Sciatic nerve (tissue), 2 donors: ENCODE measurements around the gene ATP9A. TPM values are rescaled to one million over a fixed set of nuclear protein-coding genes. Genes with fewer than 3 reads are reported as not detected.
A peak's percentile ranks its signal among the peaks of the same experiment; 100 is the strongest.
"Not testable (repeated sequence)": the region's sequence is repeated elsewhere in the genome, so short reads cannot be mapped to it uniquely, and the experiment has no call there.

ENCODE experiments used
- ATAC-seq: fragments of 200-7000 bp; cut with Tn5 transposase; one replicate; pipeline ENCODE4 v1.9.1; 2020; ENCODE audit warnings: mild to moderate bottlenecking, moderate library complexity
- DNase-seq: peaks from one replicate; pipeline ENCODE4 v3.0.0-alpha.2; 2020; ENCODE audit warnings: low spot score
- intact Hi-C: fragments of 100-400 bp; cut with DNase I; formaldehyde crosslinking; loops from one replicate; pipeline ENCODE4 v1.14.2; 2022
- total RNA-seq: library from RNA; stranded (reverse); fragmentation: NEBNext Ultra II Directional; extraction: Animal tissue kit (Norgen Biotek cat#: 25700); gene quantifications from one replicate; pipeline ENCODE4 v1.2.1, GENCODE V29; 2021
- donor health status: DM: no; HTN: no; CAD: no.
- donor health status: DM: no; HTN: no; CAD: no.

ATP9A gene
- total RNA-seq, 1 donor from 2014 or later: 42.8 TPM

GRCh38 chr20:51679254-51679921 is 88.8 kb downstream of the ATP9A start:
- ATAC-seq (peak; percentile 62), DNase-seq (no peak)
- intact Hi-C loops: no loop called here

GRCh38 chr20:51678026-51678697 is 90.0 kb downstream of the ATP9A start:
- DNase-seq: no peak
- ATAC-seq: peak; percentile 77
- intact Hi-C loops: no loop called here

DNA sequence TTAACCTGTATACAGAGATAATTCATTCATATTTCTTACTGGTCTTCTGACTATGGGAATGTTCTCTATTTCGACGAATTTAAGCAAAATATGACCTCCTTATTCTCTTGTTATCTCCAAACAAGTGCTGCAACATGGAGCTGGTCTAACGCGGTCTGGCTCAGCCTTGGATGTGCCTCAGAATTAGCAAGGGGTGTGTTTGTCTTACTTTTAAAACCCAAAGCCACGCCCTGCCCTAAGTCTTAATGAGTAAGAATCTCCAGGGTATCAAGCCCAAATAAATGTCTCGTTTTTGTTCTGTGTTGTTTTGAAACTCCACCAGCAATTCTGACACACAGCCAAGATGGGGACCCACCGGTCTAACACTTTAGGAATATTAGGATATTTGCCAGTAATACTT is 99.2 kb downstream of the ATP9A start:
- intact Hi-C loops: no loop called here
- ATAC-seq (peak; percentile 57), DNase-seq (no peak)

DNA sequence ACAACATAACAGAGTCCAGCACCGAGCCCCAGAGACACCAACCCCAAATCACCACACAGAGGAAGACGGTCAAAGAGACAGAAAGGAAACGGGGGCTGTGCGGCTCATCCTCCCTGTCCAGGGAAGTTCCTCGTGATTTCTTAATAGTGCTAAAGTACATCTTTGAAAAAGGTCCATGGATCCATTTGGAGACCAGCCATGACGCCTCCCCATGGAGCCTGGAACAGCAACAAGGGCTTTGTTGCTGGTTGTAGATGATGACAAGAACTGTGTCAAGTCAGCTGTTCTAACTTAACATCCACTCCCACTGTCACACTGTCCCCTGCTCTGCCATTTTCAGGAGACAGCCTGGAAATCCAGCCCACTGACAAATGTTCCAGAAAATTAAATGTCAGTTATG is 99.7 kb downstream of the ATP9A start:
- intact Hi-C loops: no loop called here
- ATAC-seq: no peak
- no peak for DNase-seq

- intact Hi-C loops: no loop called here
- DNase-seq (no peak), ATAC-seq (no peak)
Measured at GRCh38 chr20:51667491-51667890, 100.7 kb downstream of the ATP9A start.

GRCh38 chr20:51667002-51667408 is 101.2 kb downstream of the ATP9A start:
- no peak for DNase-seq
- intact Hi-C loops: no loop called here
- no peak for ATAC-seq

GRCh38 chr20:51666126-51666525 is 102.1 kb downstream of the ATP9A start:
- intact Hi-C loops: no loop called here
- DNase-seq: no peak
- ATAC-seq: no peak

DNA sequence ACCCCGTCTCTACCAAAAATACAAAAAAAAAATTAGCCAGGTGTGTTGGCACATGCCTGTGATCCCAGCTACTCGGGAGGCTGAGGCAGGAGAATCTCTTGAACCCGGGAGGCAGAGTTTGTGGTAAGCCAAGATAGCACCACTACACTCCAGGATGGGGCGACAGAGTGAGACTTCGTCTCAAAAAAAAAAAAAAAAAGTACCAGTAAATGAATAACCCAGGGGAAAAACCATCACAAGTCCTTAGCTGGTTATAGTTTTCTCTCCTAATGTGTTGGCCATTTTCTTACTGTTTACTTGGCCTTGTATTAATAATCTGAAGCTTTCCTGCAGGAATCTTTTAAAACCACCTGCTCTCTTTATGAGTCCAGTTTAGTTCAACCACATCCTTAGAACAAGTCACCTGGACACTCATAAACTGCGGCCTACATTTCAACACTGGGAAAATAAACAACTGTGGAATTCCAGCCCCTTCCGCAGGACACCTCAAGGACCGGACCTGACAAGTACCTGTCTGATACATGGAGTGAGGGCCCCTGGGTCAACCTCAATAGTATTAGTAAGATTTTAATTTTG is 102.6 kb downstream of the ATP9A start:
- ATAC-seq (no peak), DNase-seq (no peak)
- intact Hi-C loops: no loop called here

GRCh38 chr20:51661609-51662178 is 106.5 kb downstream of the ATP9A start:
- ATAC-seq: no peak
- DNase-seq: no peak
- intact Hi-C loops: no loop called here

GRCh38 chr20:51660672-51661608 is 107.2 kb downstream of the ATP9A start:
- intact Hi-C loops: no loop called here
- ATAC-seq (no peak), DNase-seq (no peak)

- intact Hi-C loops: loop anchor here (5.0 kb wide), 1 partner anchor 998 kb away; no protein-coding TSS in a partner anchor
Measured at GRCh38 chr20:51659491-51660050, 108.6 kb downstream of the ATP9A start.

DNA sequence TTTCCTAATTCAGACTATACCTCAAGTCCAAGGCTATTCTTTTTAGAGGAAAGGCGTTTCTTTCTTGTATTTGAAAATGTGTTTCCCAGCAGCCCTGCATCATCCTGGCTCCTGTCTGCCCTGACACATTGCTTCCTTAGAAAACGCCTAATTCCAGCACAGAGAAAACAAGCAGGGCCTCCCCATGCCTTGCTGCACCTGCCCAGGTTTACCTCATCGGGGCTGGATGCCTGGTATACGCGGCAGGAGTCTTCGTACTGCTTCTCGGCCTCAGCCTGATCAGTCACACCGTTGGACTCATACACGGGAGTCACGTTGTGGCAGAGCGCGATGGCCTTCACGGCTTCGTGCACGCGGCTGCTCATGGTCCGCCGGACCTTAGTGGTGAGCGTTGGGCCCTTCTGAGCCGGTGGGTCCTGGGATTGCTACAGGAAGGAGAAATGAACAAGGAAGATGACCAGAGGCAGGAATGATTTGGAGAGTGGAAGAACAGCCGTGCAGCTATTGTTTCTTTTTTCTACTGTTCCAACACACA is 111.4 kb downstream of the ATP9A start:
- no peak for ATAC-seq
- intact Hi-C loops: loop anchor here (5.0 kb wide), 1 partner anchor 1001 kb away; no protein-coding TSS in a partner anchor
- DNase-seq: no peak

More at GRCh38 chr20:51659491-51660050, 108.6 kb downstream of the ATP9A start:
- DNase-seq: no peak
- ATAC-seq: no peak

DNA sequence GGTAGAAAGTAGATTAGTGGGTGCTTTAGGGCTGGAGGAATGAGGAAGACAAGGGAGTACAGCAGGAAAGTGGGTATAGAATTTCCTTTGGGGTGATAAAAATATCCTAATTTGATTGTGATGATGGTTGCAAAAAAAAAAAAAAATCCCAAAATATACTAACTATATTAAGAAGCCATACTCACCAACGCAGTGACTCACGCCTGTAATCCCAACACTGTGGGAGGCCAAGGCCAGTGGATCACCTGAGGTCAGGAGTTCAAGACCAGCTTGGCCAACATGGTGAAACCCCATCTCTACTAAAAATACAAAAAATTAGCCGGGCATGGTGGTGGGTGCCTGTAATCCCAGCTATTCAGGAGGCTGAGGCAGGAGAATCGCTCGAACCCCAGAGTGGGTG is 112.1 kb downstream of the ATP9A start:
- intact Hi-C loops: loop anchor here (5.0 kb wide), 1 partner anchor 1001 kb away; no protein-coding TSS in a partner anchor
- DNase-seq, ATAC-seq: not testable (repeated sequence)

DNA sequence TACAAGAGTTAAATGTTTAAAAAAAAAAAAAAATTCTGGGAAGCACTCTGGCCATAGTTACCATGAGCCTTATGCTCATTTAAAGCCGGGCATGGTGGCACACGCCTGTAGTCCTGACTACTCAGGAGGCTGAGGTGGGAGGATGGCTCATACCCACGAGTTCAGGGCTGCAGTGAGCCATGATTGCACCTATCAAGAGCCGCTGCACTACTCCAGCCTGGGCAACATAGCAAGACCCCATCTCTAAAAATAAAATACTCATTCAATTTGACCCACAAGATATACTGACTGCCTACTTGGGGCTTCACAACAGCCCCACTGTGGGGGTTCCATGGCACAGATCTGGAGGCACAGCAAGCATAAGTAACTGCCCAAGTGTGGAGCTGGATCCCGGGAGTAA is 113.7 kb downstream of the ATP9A start:
- intact Hi-C loops: no loop called here
- no peak for DNase-seq
- ATAC-seq: no peak

DNA sequence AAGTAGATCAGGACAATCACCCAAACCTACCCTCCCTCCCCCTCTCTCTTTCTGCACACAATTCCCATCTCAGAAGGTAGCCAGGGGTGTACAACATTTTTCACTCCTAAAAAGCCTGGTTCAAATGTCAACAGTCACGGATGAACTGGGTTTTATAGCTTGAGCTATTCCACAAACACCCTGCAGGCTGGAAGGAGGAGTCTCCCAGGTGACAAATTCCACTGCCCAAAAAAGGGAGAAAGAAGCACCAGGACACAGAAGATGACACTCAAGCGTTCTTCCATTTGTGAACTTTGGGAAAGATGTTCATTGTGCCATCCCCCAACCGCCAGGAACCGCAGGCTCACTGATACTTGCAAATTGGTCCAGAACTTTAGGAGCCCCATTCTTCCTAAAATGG is 114.1 kb downstream of the ATP9A start:
- DNase-seq (no peak), ATAC-seq (no peak)
- intact Hi-C loops: no loop called here

- DNase-seq (no peak), ATAC-seq (no peak)
- intact Hi-C loops: no loop called here
Measured at GRCh38 chr20:51653226-51653625, 115.0 kb downstream of the ATP9A start.

DNA sequence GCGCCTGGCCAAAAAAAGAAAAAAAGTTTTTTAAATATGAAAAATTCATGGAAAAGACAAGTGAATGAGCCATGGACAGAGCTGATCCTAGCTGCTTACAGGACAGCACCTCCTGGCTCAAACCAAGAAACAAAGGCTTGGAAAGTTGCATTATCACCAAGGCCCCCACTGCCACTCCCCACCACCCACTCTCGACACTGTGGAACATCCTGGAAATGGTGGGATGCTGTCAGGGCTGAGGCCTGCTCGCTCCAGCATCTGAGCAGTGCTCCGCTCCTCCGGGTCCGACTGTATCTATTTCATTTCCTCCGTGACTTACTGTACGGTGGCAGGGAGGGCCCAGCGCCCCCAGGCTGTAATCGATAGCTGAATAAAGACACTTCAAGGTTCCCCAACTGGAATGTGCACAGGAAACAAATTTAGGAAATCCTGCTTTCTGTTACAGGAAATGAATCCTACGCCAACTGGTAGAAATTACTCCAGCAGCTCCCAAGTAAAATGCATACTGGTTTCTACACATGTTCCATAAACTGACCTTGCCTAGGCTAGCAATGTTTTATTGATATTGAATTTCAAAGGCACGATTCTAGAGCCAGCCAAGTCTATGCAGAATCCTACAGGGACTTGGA is 116.2 kb downstream of the ATP9A start:
- ATAC-seq: peak; percentile 16
- intact Hi-C loops: no loop called here
- no peak for DNase-seq

- DNase-seq (no peak), ATAC-seq (peak; percentile 67)
- intact Hi-C loops: no loop called here
Measured at GRCh38 chr20:51650685-51651134, 117.5 kb downstream of the ATP9A start.
